Osteoblast (primary cell): Measurements from ENCODE around the gene RAD51B. TPM values are rescaled to one million over a fixed set of nuclear protein-coding genes. Genes with fewer than 3 reads are reported as not detected.
A peak's percentile ranks its signal among the peaks of the same experiment; 100 is the strongest.

Experiments used
- DNase-seq: peaks from one replicate; pipeline ENCODE4 v3.0.0; 2011; ENCODE audit warnings: low spot score, mixed read lengths; ENCODE audit not compliant: insufficient read length; ENCODE audit errors: missing footprints
- H2AFZ ChIP-seq: 2 replicates; pipeline ENCODE4 v1.6.0; 2011; ENCODE audit warnings: mild to moderate bottlenecking, low read length
- H3K27ac ChIP-seq: 2 replicates; pipeline ENCODE4 v1.5.1; 2011; ENCODE audit warnings: mild to moderate bottlenecking, low read depth, low read length, moderate library complexity
- H3K27me3 ChIP-seq: 2 replicates; pipeline ENCODE4 v1.6.0; 2012; ENCODE audit warnings: mild to moderate bottlenecking, control low read depth, inconsistent platforms, low read length, moderate library complexity; ENCODE audit not compliant: insufficient read depth
- H3K36me3 ChIP-seq: 2 replicates; pipeline ENCODE4 v1.5.1; 2011; ENCODE audit warnings: mild to moderate bottlenecking, low read length, control low read depth, moderate library complexity; ENCODE audit not compliant: insufficient read depth
- H3K4me1 ChIP-seq: 2 replicates; pipeline ENCODE4 v1.5.1; 2011; ENCODE audit warnings: mild to moderate bottlenecking, low read length, control low read depth, moderate library complexity; ENCODE audit not compliant: insufficient read depth
- H3K4me2 ChIP-seq: 2 replicates; pipeline ENCODE4 v1.6.0; 2011; ENCODE audit warnings: mild to moderate bottlenecking, low read length; ENCODE audit not compliant: insufficient read depth
- H3K4me3 ChIP-seq: fragments of 200-600 bp; sonication (generic); 3 replicates; pipeline ENCODE4 v1.5.1; 2012; ENCODE audit warnings: mild to moderate bottlenecking, low read length, inconsistent platforms; ENCODE audit not compliant: insufficient read depth
- H3K79me2 ChIP-seq: 2 replicates; pipeline ENCODE4 v1.6.0; 2012; ENCODE audit warnings: mild to moderate bottlenecking, low read length, control low read depth, inconsistent platforms; ENCODE audit not compliant: insufficient read depth
- H3K9me3 ChIP-seq: 2 replicates; pipeline ENCODE4 v1.5.1; 2011; ENCODE audit warnings: low read depth, low read length, control low read depth
- H4K20me1 ChIP-seq: 2 replicates; pipeline ENCODE4 v1.6.0; 2012; ENCODE audit warnings: mild to moderate bottlenecking, low read length, control low read depth; ENCODE audit not compliant: insufficient read depth
- CTCF ChIP-seq: IDR thresholded peaks from 2 replicates; pipeline ENCODE4 v1.5.1; 2011; ENCODE audit warnings: mild to moderate bottlenecking, low read depth, low read length, moderate library complexity; ENCODE audit errors: extremely low read depth
- total RNA-seq: library from RNA; depleted of rRNA; stranded (reverse); fragments of >200 nt; gene quantifications from 2 replicates; pipeline ENCODE4 v1.2.3, GENCODE V29; 2012

RAD51B gene
- total RNA-seq, 1 donor: 13.8 TPM

GRCh38 chr14:68132563-68133121 lies 313.1 kb downstream of the RAD51B start:
- Histone ChIP-seq H3K9me3 (no peaks in the 10 kb centered on the region), H4K20me1 (no peaks in the 10 kb centered on the region), H3K27ac (no peak overlapping the region), H3K4me2 (no peak overlapping the region), H3K36me3 (no peaks in the 10 kb centered on the region), H3K4me1 (peaks cover 17% of the 10 kb centered on the region), H3K27me3 (no peaks in the 10 kb centered on the region), H3K79me2 (no peaks in the 10 kb centered on the region), H2AFZ (no peak overlapping the region), H3K4me3 (no peak overlapping the region)
- TF ChIP-seq CTCF: no peak
- DNase-seq: no peak

GRCh38 chr14:68133856-68134255 lies 314.3 kb downstream of the RAD51B start:
- Histone ChIP-seq H3K36me3 (no peaks in the 10 kb centered on the region), H3K4me1 (peaks cover 25% of the 10 kb centered on the region), H4K20me1 (no peaks in the 10 kb centered on the region), H3K79me2 (no peaks in the 10 kb centered on the region), H3K9me3 (no peaks in the 10 kb centered on the region), H3K27me3 (no peaks in the 10 kb centered on the region), H3K27ac (no peak overlapping the region), H2AFZ (no peak overlapping the region), H3K4me2 (no peak overlapping the region), H3K4me3 (no peak overlapping the region)
- TF ChIP-seq CTCF: no peak
- no peak for DNase-seq

GRCh38 chr14:68135028-68135427 lies 315.4 kb downstream of the RAD51B start:
- Histone ChIP-seq H3K4me2 (no peak overlapping the region), H3K36me3 (no peaks in the 10 kb centered on the region), H2AFZ (no peak overlapping the region), H4K20me1 (no peaks in the 10 kb centered on the region), H3K4me1 (peaks cover 33% of the 10 kb centered on the region), H3K27me3 (no peaks in the 10 kb centered on the region), H3K9me3 (no peaks in the 10 kb centered on the region), H3K79me2 (no peaks in the 10 kb centered on the region), H3K27ac (peak overlapping the region; percentile 57), H3K4me3 (no peak overlapping the region)
- TF ChIP-seq CTCF: no peak
- no peak for DNase-seq

GRCh38 chr14:68135566-68135965 lies 316.0 kb downstream of the RAD51B start:
- Histone ChIP-seq H4K20me1 (no peaks in the 10 kb centered on the region), H3K4me3 (no peak overlapping the region), H3K4me2 (no peak overlapping the region), H3K79me2 (no peaks in the 10 kb centered on the region), H3K4me1 (peaks cover 37% of the 10 kb centered on the region), H3K36me3 (no peaks in the 10 kb centered on the region), H3K9me3 (no peaks in the 10 kb centered on the region), H3K27me3 (no peaks in the 10 kb centered on the region), H3K27ac (peak overlapping the region; percentile 57), H2AFZ (no peak overlapping the region)
- TF ChIP-seq CTCF: no peak
- DNase-seq: peak; percentile 58
